Stimulated activated CD4-positive, alpha-beta T cell treated with anti-CD3 and anti-CD28 coated beads, Interleukin-15, amount 100 ng/mL, for 48 hours (primary cell): ENCODE measurements around the gene FUT8.
"Not testable (repeated sequence)": the region's sequence is repeated elsewhere in the genome, so short reads cannot be mapped to it uniquely, and the experiment has no call there.

ENCODE experiments used
- DNase-seq, 2 donors: peaks; one replicate each; pipeline ENCODE4 v3.0.0-alpha.2; 2020; ENCODE audit warnings: low read depth in 2 of 2

FUT8 gene

GRCh38 chr14:65709576-65709975 is 297.0 kb downstream of the FUT8 start:
- no peak for DNase-seq

- not testable (repeated sequence) for DNase-seq
These were observed 304.3 kb downstream of the FUT8 start for GRCh38 chr14:65716813-65717212.

- DNase-seq: not testable (repeated sequence)
These were observed 304.9 kb downstream of the FUT8 start for GRCh38 chr14:65717384-65717915.

- no peak for DNase-seq
These were observed 306.1 kb downstream of the FUT8 start for GRCh38 chr14:65718629-65719028.

GRCh38 chr14:65720171-65720570 is 307.6 kb downstream of the FUT8 start:
- DNase-seq: no peak

GRCh38 chr14:65720743-65721142 is 308.2 kb downstream of the FUT8 start:
- no peak for DNase-seq

- DNase-seq: no peak
These were observed 310.8 kb downstream of the FUT8 start for GRCh38 chr14:65723348-65723747.

GRCh38 chr14:65728604-65729003 is 316.1 kb downstream of the FUT8 start:
- DNase-seq: no peak

GRCh38 chr14:65729566-65729965 is 317.0 kb downstream of the FUT8 start:
- no peak for DNase-seq

GRCh38 chr14:65731933-65732506 is 319.5 kb downstream of the FUT8 start:
- DNase-seq: no peak

- DNase-seq: no peak
These were observed 325.8 kb downstream of the FUT8 start for GRCh38 chr14:65738339-65738738.

- DNase-seq: no peak
These were observed 333.1 kb downstream of the FUT8 start for GRCh38 chr14:65745396-65746190.

GRCh38 chr14:65748796-65749195 is 336.3 kb downstream of the FUT8 start:
- DNase-seq: no peak

GRCh38 chr14:65749287-65749686 is 336.8 kb downstream of the FUT8 start:
- no peak for DNase-seq

- DNase-seq: no peak
These were observed 338.4 kb downstream of the FUT8 start for GRCh38 chr14:65750906-65751305.

GRCh38 chr14:65751510-65751909 is 339.0 kb downstream of the FUT8 start:
- DNase-seq: no peak

- no peak for DNase-seq
These were observed 340.5 kb downstream of the FUT8 start for GRCh38 chr14:65753061-65753460.

GRCh38 chr14:65755331-65755730 is 342.8 kb downstream of the FUT8 start:
- DNase-seq: no peak

GRCh38 chr14:65756880-65757279 is 344.4 kb downstream of the FUT8 start:
- no peak for DNase-seq

GRCh38 chr14:65769151-65769550 is 356.6 kb downstream of the FUT8 start:
- no peak for DNase-seq

- DNase-seq: no peak
These were observed 358.2 kb downstream of the FUT8 start for GRCh38 chr14:65770681-65771080.

- DNase-seq: no peak
These were observed 358.7 kb downstream of the FUT8 start for GRCh38 chr14:65771271-65771670.

GRCh38 chr14:65772466-65772865 is 359.9 kb downstream of the FUT8 start:
- no peak for DNase-seq
